Measurements from ENCODE around the gene CLK2. TPM values are rescaled to one million over a fixed set of nuclear protein-coding genes. Genes with fewer than 3 reads are reported as not detected.

CLK2 gene
- total RNA-seq, 1 experiment from 2014 or later, result 72.6 TPM

DNA sequence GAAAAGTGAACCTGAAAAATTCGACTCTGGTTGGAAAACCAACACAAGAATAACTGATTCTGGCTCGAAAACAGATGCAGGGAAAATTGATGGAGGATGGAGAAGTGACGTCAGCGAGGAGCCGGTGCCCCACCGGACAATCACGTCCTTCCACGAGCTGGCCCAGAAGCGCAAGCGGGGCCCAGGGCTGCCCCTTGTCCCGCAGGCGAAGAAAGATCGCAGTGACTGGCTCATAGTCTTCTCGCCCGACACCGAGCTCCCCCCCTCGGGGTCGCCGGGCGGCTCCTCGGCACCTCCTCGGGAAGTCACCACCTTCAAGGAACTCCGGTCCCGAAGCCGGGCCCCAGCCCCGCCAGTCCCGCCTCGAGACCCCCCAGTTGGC, 49.3 kb upstream of the CLK2 start:
- CTCF ChIA-PET, result interaction anchor here (1.0 to 3.9 kb wide), 2 partner anchors 72 to 149 kb away, joined by 5 to 44 read pairs; partner anchors contain the start of gene KRTCAP2
- RAD21 ChIA-PET (ENCODE audit: low non-redundant PET in 1 of 2, low total read pairs in 2 of 2, uncharacterized antibody in 2 of 2, unreplicated experiment in 2 of 2), result no interaction called here
- Histone ChIP-seq H3K27ac (ENCODE audit: low read depth, low read length) (peak overlapping the region; percentile 96), H3K9me3 (ENCODE audit: control insufficient read depth in 1 of 2, insufficient read depth in 1 of 2, low read depth in 1 of 2, low read length in 2 of 2) (no peaks in the 10 kb centered on the region), H3K9ac (ENCODE audit: low read length) (peak overlapping the region; percentile 87), H2AFZ (ENCODE audit: low read depth, low read length, poor library complexity, severe bottlenecking) (no peak overlapping the region), H3K4me3 (replicated peaks in 1 of 2; ENCODE audit: low read depth in 1 of 2, low read length in 2 of 2) (peak overlapping the region; percentile 83 to 96), H3K79me2 (ENCODE audit: insufficient read depth, low read length) (peaks cover 32% of the 10 kb centered on the region; the same call in 1 of the 2 replicates), H3K36me3 (ENCODE audit: control insufficient read depth in 1 of 2, insufficient read depth in 2 of 2, low read length in 2 of 2) (peaks cover 24 to 36% of the 10 kb centered on the region in 2 experiments; a peak in 3 of 4 replicates), H4K20me1 (ENCODE audit: insufficient read depth) (no peaks in the 10 kb centered on the region), H3K4me2 (ENCODE audit: low read length) (peak overlapping the region; percentile 100), H3K27me3 (ENCODE audit: insufficient read depth, low read length) (no peaks in the 10 kb centered on the region), H3K9me2 (ENCODE audit: insufficient read depth) (no peaks in the 10 kb centered on the region), H3K4me1 (ENCODE audit: control insufficient read depth in 1 of 2, insufficient read depth in 2 of 2, low read length in 2 of 2) (peaks cover 15 to 25% of the 10 kb centered on the region in 2 experiments)
- POLR2A ChIA-PET, result interaction anchor here (0.6 kb wide), 1 partner anchor 254 kb away, joined by 4 read pairs; no protein-coding TSS in a partner anchor
- TF ChIP-seq EGR1 (IDR thresholded peaks at IDR 0.05; ENCODE audit: low read depth) (no peak), JUND (IDR thresholded peaks at IDR 0.05) (no peak), ZNF274 (IDR thresholded peaks at IDR 0.05; ENCODE audit: low read depth, low read length) (no peak), EZH2 (IDR thresholded peaks at IDR 0.05) (no peak), CEBPB (IDR thresholded peaks at IDR 0.05; ENCODE audit: low read depth) (no peak), RAD21 (IDR thresholded peaks at IDR 0.05; ENCODE audit: low read depth) (no peak), POLR2A (IDR thresholded peaks at IDR 0.05; ENCODE audit: borderline replicate concordance, extremely low read depth, insufficient read depth, insufficient read length) (no peak), EZH2phosphoT487 (IDR thresholded peaks at IDR 0.05; ENCODE audit: borderline replicate concordance) (no peak), FOSL1 (IDR thresholded peaks at IDR 0.05; ENCODE audit: low read depth) (no peak), SRF (IDR thresholded peaks at IDR 0.05; ENCODE audit: low read depth) (no peak), SP1 (IDR thresholded peaks at IDR 0.05; ENCODE audit: low read depth) (no peak), TCF7L2 (IDR thresholded peaks at IDR 0.05; ENCODE audit: borderline replicate concordance, extremely low read depth, insufficient read depth, insufficient read length) (no peak), ELF1 (IDR thresholded peaks at IDR 0.05; ENCODE audit: borderline replicate concordance, low read depth) (no peak), POLR2AphosphoS5 (IDR thresholded peaks at IDR 0.05; ENCODE audit: low read depth, low read length) (no peak), CBX3 (IDR thresholded peaks at IDR 0.05; ENCODE audit: low read depth) (no peak)
- TF ChIP-seq, protein P1, sequence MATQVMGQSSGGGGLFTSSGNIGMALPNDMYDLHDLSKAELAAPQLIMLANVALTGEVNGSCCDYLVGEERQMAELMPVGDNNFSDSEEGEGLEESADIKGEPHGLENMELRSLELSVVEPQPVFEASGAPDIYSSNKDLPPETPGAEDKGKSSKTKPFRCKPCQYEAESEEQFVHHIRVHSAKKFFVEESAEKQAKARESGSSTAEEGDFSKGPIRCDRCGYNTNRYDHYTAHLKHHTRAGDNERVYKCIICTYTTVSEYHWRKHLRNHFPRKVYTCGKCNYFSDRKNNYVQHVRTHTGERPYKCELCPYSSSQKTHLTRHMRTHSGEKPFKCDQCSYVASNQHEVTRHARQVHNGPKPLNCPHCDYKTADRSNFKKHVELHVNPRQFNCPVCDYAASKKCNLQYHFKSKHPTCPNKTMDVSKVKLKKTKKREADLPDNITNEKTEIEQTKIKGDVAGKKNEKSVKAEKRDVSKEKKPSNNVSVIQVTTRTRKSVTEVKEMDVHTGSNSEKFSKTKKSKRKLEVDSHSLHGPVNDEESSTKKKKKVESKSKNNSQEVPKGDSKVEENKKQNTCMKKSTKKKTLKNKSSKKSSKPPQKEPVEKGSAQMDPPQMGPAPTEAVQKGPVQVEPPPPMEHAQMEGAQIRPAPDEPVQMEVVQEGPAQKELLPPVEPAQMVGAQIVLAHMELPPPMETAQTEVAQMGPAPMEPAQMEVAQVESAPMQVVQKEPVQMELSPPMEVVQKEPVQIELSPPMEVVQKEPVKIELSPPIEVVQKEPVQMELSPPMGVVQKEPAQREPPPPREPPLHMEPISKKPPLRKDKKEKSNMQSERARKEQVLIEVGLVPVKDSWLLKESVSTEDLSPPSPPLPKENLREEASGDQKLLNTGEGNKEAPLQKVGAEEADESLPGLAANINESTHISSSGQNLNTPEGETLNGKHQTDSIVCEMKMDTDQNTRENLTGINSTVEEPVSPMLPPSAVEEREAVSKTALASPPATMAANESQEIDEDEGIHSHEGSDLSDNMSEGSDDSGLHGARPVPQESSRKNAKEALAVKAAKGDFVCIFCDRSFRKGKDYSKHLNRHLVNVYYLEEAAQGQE (IDR thresholded peaks at IDR 0.05; ENCODE audit: low read depth), result no peak
- TF ChIP-seq, protein P2, sequence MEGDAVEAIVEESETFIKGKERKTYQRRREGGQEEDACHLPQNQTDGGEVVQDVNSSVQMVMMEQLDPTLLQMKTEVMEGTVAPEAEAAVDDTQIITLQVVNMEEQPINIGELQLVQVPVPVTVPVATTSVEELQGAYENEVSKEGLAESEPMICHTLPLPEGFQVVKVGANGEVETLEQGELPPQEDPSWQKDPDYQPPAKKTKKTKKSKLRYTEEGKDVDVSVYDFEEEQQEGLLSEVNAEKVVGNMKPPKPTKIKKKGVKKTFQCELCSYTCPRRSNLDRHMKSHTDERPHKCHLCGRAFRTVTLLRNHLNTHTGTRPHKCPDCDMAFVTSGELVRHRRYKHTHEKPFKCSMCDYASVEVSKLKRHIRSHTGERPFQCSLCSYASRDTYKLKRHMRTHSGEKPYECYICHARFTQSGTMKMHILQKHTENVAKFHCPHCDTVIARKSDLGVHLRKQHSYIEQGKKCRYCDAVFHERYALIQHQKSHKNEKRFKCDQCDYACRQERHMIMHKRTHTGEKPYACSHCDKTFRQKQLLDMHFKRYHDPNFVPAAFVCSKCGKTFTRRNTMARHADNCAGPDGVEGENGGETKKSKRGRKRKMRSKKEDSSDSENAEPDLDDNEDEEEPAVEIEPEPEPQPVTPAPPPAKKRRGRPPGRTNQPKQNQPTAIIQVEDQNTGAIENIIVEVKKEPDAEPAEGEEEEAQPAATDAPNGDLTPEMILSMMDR (IDR thresholded peaks at IDR 0.05 in 2 of 3, conservative IDR thresholded peaks at IDR 0.05 in 1 of 3; ENCODE audit: borderline replicate concordance in 1 of 3, insufficient read depth in 1 of 3, low read depth in 2 of 3, low read length in 2 of 3), result no peak
- TF ChIP-seq, protein P3, sequence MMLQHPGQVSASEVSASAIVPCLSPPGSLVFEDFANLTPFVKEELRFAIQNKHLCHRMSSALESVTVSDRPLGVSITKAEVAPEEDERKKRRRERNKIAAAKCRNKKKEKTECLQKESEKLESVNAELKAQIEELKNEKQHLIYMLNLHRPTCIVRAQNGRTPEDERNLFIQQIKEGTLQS (IDR thresholded peaks at IDR 0.05), result no peak
- TF ChIP-seq, protein P4, sequence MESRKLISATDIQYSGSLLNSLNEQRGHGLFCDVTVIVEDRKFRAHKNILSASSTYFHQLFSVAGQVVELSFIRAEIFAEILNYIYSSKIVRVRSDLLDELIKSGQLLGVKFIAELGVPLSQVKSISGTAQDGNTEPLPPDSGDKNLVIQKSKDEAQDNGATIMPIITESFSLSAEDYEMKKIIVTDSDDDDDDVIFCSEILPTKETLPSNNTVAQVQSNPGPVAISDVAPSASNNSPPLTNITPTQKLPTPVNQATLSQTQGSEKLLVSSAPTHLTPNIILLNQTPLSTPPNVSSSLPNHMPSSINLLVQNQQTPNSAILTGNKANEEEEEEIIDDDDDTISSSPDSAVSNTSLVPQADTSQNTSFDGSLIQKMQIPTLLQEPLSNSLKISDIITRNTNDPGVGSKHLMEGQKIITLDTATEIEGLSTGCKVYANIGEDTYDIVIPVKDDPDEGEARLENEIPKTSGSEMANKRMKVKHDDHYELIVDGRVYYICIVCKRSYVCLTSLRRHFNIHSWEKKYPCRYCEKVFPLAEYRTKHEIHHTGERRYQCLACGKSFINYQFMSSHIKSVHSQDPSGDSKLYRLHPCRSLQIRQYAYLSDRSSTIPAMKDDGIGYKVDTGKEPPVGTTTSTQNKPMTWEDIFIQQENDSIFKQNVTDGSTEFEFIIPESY (IDR thresholded peaks at IDR 0.05; ENCODE audit: extremely low read depth, insufficient replicate concordance, low read length), result no peak
- ATAC-seq (no peak), DNase-seq (ENCODE audit: low read depth, low spot score) (no peak)
- no TSS peak for BruUV-seq (replicated peaks)
- intact Hi-C loops (cut with micrococcal nuclease), result loop anchor here (5.0 to 10.0 kb wide), 2 partner anchors 148 to 270 kb away; partner anchors contain the start of genes KRTCAP2 and TRIM46
